ENCODE data around the gene RAB38.

Gene RAB38

GRCh38 chr11:88101881-88102597 is 73.2 kb downstream of the RAB38 start:
- no peak for DNase-seq

GRCh38 chr11:88100151-88100550 is 75.1 kb downstream of the RAB38 start:
- DNase-seq: no peak

GRCh38 chr11:88098289-88098688 is 77.0 kb downstream of the RAB38 start:
- DNase-seq: no peak

GRCh38 chr11:88089134-88089533 is 86.1 kb downstream of the RAB38 start:
- no peak for DNase-seq

- no peak for DNase-seq
These were observed 87.9 kb downstream of the RAB38 start for GRCh38 chr11:88087337-88087736.

GRCh38 chr11:88086297-88086696 is 88.9 kb downstream of the RAB38 start:
- DNase-seq: no peak

GRCh38 chr11:88070437-88070836 is 104.8 kb downstream of the RAB38 start:
- no peak for DNase-seq

- DNase-seq: no peak
These were observed 106.2 kb downstream of the RAB38 start for GRCh38 chr11:88068848-88069554.

GRCh38 chr11:88066090-88066489 is 109.2 kb downstream of the RAB38 start:
- no peak for DNase-seq

GRCh38 chr11:88064097-88064705 is 111.0 kb downstream of the RAB38 start:
- DNase-seq: no peak
